GM12865 (cell line): ENCODE measurements around the gene TNFRSF11A.

Experiments
- DNase-seq: peaks from one replicate; pipeline ENCODE4 v3.0.0; 2010; ENCODE audit warnings: low read depth
- H3K4me3 ChIP-seq: 2 replicates; pipeline ENCODE4 v1.5.1; 2011; ENCODE audit warnings: mild to moderate bottlenecking, low read depth, low read length, control low read depth
- CTCF ChIP-seq: IDR thresholded peaks from 2 replicates; pipeline ENCODE4 v1.5.1; 2011; ENCODE audit warnings: low read length, control low read depth, low read depth, inconsistent platforms; ENCODE audit not compliant: insufficient read depth; ENCODE audit errors: missing control alignments

TNFRSF11A gene

GRCh38 chr18:62329691-62330454, 4.8 kb downstream of the TNFRSF11A start:
- peak; percentile 32 for DNase-seq
- H3K4me3 ChIP-seq, result no peak overlapping the region
- no peak for TF ChIP-seq CTCF

- no peak for TF ChIP-seq CTCF
- H3K4me3 ChIP-seq, result no peak overlapping the region
- DNase-seq, result no peak
Observed at GRCh38 chr18:62330650-62331049, 5.5 kb downstream of the TNFRSF11A start.

GRCh38 chr18:62331581-62332356, 6.7 kb downstream of the TNFRSF11A start:
- TF ChIP-seq CTCF, result no peak
- no peak overlapping the region for H3K4me3 ChIP-seq
- peak; percentile 52 for DNase-seq

- no peak overlapping the region for H3K4me3 ChIP-seq
- no peak for TF ChIP-seq CTCF
- no peak for DNase-seq
Observed at GRCh38 chr18:62332431-62332830, 7.3 kb downstream of the TNFRSF11A start.

- DNase-seq, result no peak
- H3K4me3 ChIP-seq, result no peak overlapping the region
- TF ChIP-seq CTCF, result no peak
Observed at GRCh38 chr18:62332964-62333695, 8.0 kb downstream of the TNFRSF11A start.

GRCh38 chr18:62334120-62334519, 9.0 kb downstream of the TNFRSF11A start:
- no peak for DNase-seq
- H3K4me3 ChIP-seq, result no peak overlapping the region
- TF ChIP-seq CTCF, result no peak
